GM12878 (cell line): ENCODE measurements around the gene AMPD3. TPM values are rescaled to one million over a fixed set of nuclear protein-coding genes. Genes with fewer than 3 reads are reported as not detected.

Source experiments
- ATAC-seq: fragments of 200-7000 bp; cut with Tn5 transposase; 3 replicates; pipeline ENCODE4 v1.9.1; 2020; ENCODE audit warnings: mild to moderate bottlenecking, moderate library complexity
- BruUV-seq: library from RNA; stranded (reverse); fragments of 400-500 nt; replicated peaks from 2 replicates; lab custom pipeline; 2021; lab: Mats Ljungman, UMichigan
- CTCF ChIA-PET: fragments of 300-600 bp; sonication (Branson Sonifier 250); formaldehyde crosslinking; extraction: SDS; loops from one replicate; lab custom pipeline; 2021; ENCODE audit warnings: inconsistent platforms; lab: Yijun Ruan, JAX
- POLR2A ChIA-PET: fragments of 350-600 bp; formaldehyde crosslinking; extraction: SDS; loops from one replicate; lab custom pipeline; 2021; ENCODE audit warnings: inconsistent platforms; lab: Charles Lee
- RAD21 ChIA-PET: fragments of 300-600 bp; sonication (Branson Sonifier 250); formaldehyde crosslinking; loops from one replicate; lab custom pipeline; 2023; ENCODE audit warnings: antibody characterized with exemption; ENCODE audit not compliant: unreplicated experiment; lab: Charles Lee
- SMC1A ChIA-PET: fragments of 300-600 bp; sonication (Branson Sonifier 250); formaldehyde crosslinking; loops from one replicate; lab custom pipeline; 2023; ENCODE audit not compliant: unreplicated experiment, uncharacterized antibody; lab: Charles Lee
- DNase-seq: peaks from one replicate; pipeline ENCODE4 v3.0.0-alpha.2; 2011; ENCODE audit warnings: low read depth, low spot score
- FAIRE-seq: peaks from 3 replicates; lab custom pipeline; 2011; peaks lifted over from hg19 to GRCh38; lab: Jason Lieb, UNC
- H2AFZ ChIP-seq: 2 replicates; pipeline ENCODE4 v1.6.0; 2011; ENCODE audit warnings: low read depth, low read length, control low read depth; ENCODE audit not compliant: control insufficient read depth
- H3K27ac ChIP-seq: 2 replicates; pipeline ENCODE4 v1.5.1; 2011; ENCODE audit warnings: control low read depth; ENCODE audit not compliant: control insufficient read depth, insufficient read depth
- H3K27me3 ChIP-seq, 2 experiments: replicated peaks in 1 of 2; 2 replicates each; pipeline versions ENCODE4 v1.6.0 to v1.6.1; 2011; ENCODE audit warnings: low read length in 1 of 2; ENCODE audit not compliant: control insufficient read depth in 2 of 2, insufficient read depth in 2 of 2
- H3K36me3 ChIP-seq, 2 experiments: 2 replicates each; pipeline ENCODE4 v1.5.1; 2011; ENCODE audit warnings: low read length in 1 of 2; ENCODE audit not compliant: control insufficient read depth in 2 of 2, insufficient read depth in 2 of 2
- H3K4me1 ChIP-seq: 2 replicates; pipeline ENCODE4 v1.6.1; 2011; ENCODE audit warnings: mild to moderate bottlenecking, low read length, moderate library complexity, mixed read lengths; ENCODE audit not compliant: control insufficient read depth, insufficient read depth
- H3K4me2 ChIP-seq: 2 replicates; pipeline ENCODE4 v1.6.0; 2011; ENCODE audit warnings: control low read depth; ENCODE audit not compliant: control insufficient read depth, insufficient read depth
- H3K4me3 ChIP-seq: fragments of 200-600 bp; sonication (generic); 2 replicates; pipeline ENCODE4 v1.5.1; 2016
- H3K79me2 ChIP-seq: 2 replicates; pipeline ENCODE4 v1.6.0; 2011; ENCODE audit warnings: low read length; ENCODE audit not compliant: control insufficient read depth, insufficient read depth
- H3K9ac ChIP-seq: 2 replicates; pipeline ENCODE4 v1.8.0; 2011; ENCODE audit warnings: low read length, control low read depth, mixed read lengths; ENCODE audit not compliant: control insufficient read depth, insufficient read depth
- H3K9me3 ChIP-seq: replicated peaks from 3 replicates; pipeline ENCODE4 v1.5.1; 2011; ENCODE audit warnings: mild to moderate bottlenecking, low read length; ENCODE audit not compliant: control insufficient read depth, insufficient read depth
- H4K20me1 ChIP-seq: 2 replicates; pipeline ENCODE4 v1.6.0; 2011; ENCODE audit not compliant: control insufficient read depth, insufficient read depth
- CBFB ChIP-seq: IDR thresholded peaks from 2 replicates; pipeline ENCODE4 v1.6.1; 2016; ENCODE audit warnings: antibody characterized with exemption, low read depth
- CHD1 ChIP-seq: IDR thresholded peaks from 2 replicates; pipeline ENCODE4 v1.6.1; 2012; ENCODE audit warnings: low read depth, low read length, improper control_type of control experiment
- EGR1 ChIP-seq, 2 experiments: IDR thresholded peaks; 1 replicate in 1 of 2; 2 replicates in 1 of 2; pipeline ENCODE4 v1.6.1; 2011 to 2012; ENCODE audit warnings: low read depth in 2 of 2, low read length in 2 of 2, borderline replicate concordance in 1 of 2, mild to moderate bottlenecking in 1 of 2, moderate library complexity in 1 of 2
- HCFC1 ChIP-seq: fragments of 150-350 bp; IDR thresholded peaks from 2 replicates; pipeline ENCODE4 v1.6.1; 2014; ENCODE audit warnings: low read length
- NFIC ChIP-seq: IDR thresholded peaks from 2 replicates; pipeline ENCODE4 v1.6.1; 2012; ENCODE audit warnings: low read depth, mild to moderate bottlenecking, inconsistent platforms, low read length, moderate library complexity
- RELB ChIP-seq: fragments of 450-650 bp; IDR thresholded peaks from 2 replicates; pipeline ENCODE4 v1.6.1; 2017; ENCODE audit warnings: low read depth, mild to moderate bottlenecking, moderate library complexity
- SMC3 ChIP-seq: IDR thresholded peaks from 2 replicates; pipeline ENCODE4 v1.6.1; 2011; ENCODE audit warnings: low read length, improper control_type of control experiment, borderline replicate concordance
- SPI1 ChIP-seq: IDR thresholded peaks from 2 replicates; pipeline ENCODE4 v1.6.1; 2011; ENCODE audit warnings: low read depth, mild to moderate bottlenecking, low read length, moderate library complexity, borderline replicate concordance; ENCODE audit not compliant: insufficient read depth
- SUPT20H ChIP-seq: IDR thresholded peaks from 2 replicates; pipeline ENCODE4 v1.6.1; 2011; ENCODE audit warnings: low read depth, mild to moderate bottlenecking, low read length, moderate library complexity, borderline replicate concordance; ENCODE audit not compliant: control insufficient read depth
- ZZZ3 ChIP-seq: IDR thresholded peaks from 2 replicates; pipeline ENCODE4 v1.6.1; 2011; ENCODE audit warnings: low read depth; ENCODE audit not compliant: control insufficient read depth, insufficient read length
- whole genome bisulfite sequencing: methylation state at CpG from one replicate; pipeline ENCODE4 v1.1.6; 2016; ENCODE audit warnings: low lambda C conversion rate; ENCODE audit not compliant: insufficient replicate concordance, insufficient coverage; ENCODE audit errors: missing lambda C conversion rate; 5-methylcytosine and 5-hydroxymethylcytosine counted together
- in situ Hi-C: fragments of 300-500 bp; cut with MboI; formaldehyde crosslinking; loops from 9 replicates; pipeline ENCODE4 v1.14.3; 2018; ENCODE audit warnings: mixed read lengths
- intact Hi-C: fragments of 100-400 bp; cut with micrococcal nuclease; formaldehyde crosslinking; loops from one replicate; pipeline ENCODE4 v1.14.2; 2022; ENCODE audit not compliant: unreplicated experiment
- polyA plus RNA-seq, 11 experiments: library from polyadenylated mRNA; depleted of rRNA in 4 of 11; unstranded in 6 of 11; stranded (reverse) in 5 of 11; fragments of >200 nt; fragmentation: Nextera tagmentation in 4 of 11; fragmentation: Illumina TruSeq in 1 of 11; extraction: Ambion mirVana in 4 of 11; extraction: Trizol in 1 of 11; gene quantifications; 1 replicate in 1 of 11; 2 replicates in 10 of 11; pipeline versions ENCODE4 v1.2.1 to v1.2.3, GENCODE V29; 2011 to 2016; ENCODE audit warnings: inconsistent platforms in 2 of 11, missing spikeins in 2 of 11, low read depth in 1 of 11
- total RNA-seq, 4 experiments: library from RNA; depleted of rRNA in 3 of 4; stranded (reverse); fragments of >200 nt in 3 of 4; fragmentation: Illumina TruSeq in 1 of 4; extraction: Trizol in 1 of 4; gene quantifications; 2 replicates each; pipeline versions ENCODE4 v1.2.1 to v1.2.3, GENCODE V29; 2013 to 2021
- TF ChIP-seq, protein P1 (sequence below): fragments of 150-350 bp; IDR thresholded peaks from 2 replicates; pipeline ENCODE4 v1.6.1; 2014; ENCODE audit warnings: mild to moderate bottlenecking, low read depth, low read length

The AMPD3 gene
- total and polyA plus RNA-seq, 10 of the 15 experiments (the other 5 are each of a cell fraction or from before 2014, with no cell fraction given), result 5.6 to 28.6 (median 15.9) TPM

- no peak overlapping the region for H3K27ac ChIP-seq
- TF ChIP-seq SMC3 (no peak), HCFC1 (no peak), EGR1 (IDR thresholded peaks at IDR 0.05; ENCODE audit: borderline replicate concordance in 1 of 2, low read depth in 2 of 2, low read length in 2 of 2) (no peak), CHD1 (no peak), SUPT20H (no peak), CBFB (no peak), RELB (no peak), NFIC (no peak), SPI1 (no peak), ZZZ3 (no peak)
- TF ChIP-seq, protein P1, sequence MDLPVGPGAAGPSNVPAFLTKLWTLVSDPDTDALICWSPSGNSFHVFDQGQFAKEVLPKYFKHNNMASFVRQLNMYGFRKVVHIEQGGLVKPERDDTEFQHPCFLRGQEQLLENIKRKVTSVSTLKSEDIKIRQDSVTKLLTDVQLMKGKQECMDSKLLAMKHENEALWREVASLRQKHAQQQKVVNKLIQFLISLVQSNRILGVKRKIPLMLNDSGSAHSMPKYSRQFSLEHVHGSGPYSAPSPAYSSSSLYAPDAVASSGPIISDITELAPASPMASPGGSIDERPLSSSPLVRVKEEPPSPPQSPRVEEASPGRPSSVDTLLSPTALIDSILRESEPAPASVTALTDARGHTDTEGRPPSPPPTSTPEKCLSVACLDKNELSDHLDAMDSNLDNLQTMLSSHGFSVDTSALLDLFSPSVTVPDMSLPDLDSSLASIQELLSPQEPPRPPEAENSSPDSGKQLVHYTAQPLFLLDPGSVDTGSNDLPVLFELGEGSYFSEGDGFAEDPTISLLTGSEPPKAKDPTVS, result no peak
- H3K9ac ChIP-seq, result no peak overlapping the region
- in situ Hi-C loops, result no loop called here
- no peaks in the 10 kb centered on the region for H4K20me1 ChIP-seq
- ChIA-PET RAD21 (no interaction called here), CTCF (no interaction called here), SMC1A (no interaction called here), POLR2A (no interaction called here)
- no peaks in the 10 kb centered on the region for H3K27me3 ChIP-seq
- H3K36me3 ChIP-seq, result peaks cover 0 to 7% of the 10 kb centered on the region in 2 experiments; a peak in 2 of 4 replicates
- H2AFZ ChIP-seq, result no peak overlapping the region
- 80% methylated on average over 17 of the region's 18 CpGs for WGBS
- no peak for FAIRE-seq
- H3K79me2 ChIP-seq, result no peaks in the 10 kb centered on the region
- no peak overlapping the region for H3K4me3 ChIP-seq
- no peaks in the 10 kb centered on the region; the same call in 2 of the 3 replicates for H3K9me3 ChIP-seq
- no peak for ATAC-seq
- intact Hi-C loops, result no loop called here
- BruUV-seq, result no TSS peak
- no peak for DNase-seq
- H3K4me1 ChIP-seq, result peaks cover 14% of the 10 kb centered on the region
- no peak overlapping the region for H3K4me2 ChIP-seq
Observed at GRCh38 chr11:10493041-10493663, 38.1 kb downstream of the AMPD3 start.
